Kidney (tissue), 14 donors: ENCODE data around the gene NCOA3. TPM values are rescaled to one million over a fixed set of nuclear protein-coding genes. Genes with fewer than 3 reads are reported as not detected.
A peak's percentile ranks its signal among the peaks of the same experiment; 100 is the strongest.
"Not testable (repeated sequence)": the region's sequence is repeated elsewhere in the genome, so short reads cannot be mapped to it uniquely, and the experiment has no call there.

ENCODE experiments used
- DNase-seq, 5 donors: peaks; one replicate each; pipeline ENCODE4 v3.0.0-alpha.2; 2013 to 2020
- FAIRE-seq: peaks from 2 replicates; lab custom pipeline; 2012; peaks lifted over from hg19 to GRCh38; lab: Jason Lieb, UNC
- H3K27ac ChIP-seq, 2 donors: one replicate each; pipeline ENCODE4 v1.7.0; 2013; ENCODE audit warnings: low read depth in 2 of 2, low read length in 2 of 2, inconsistent platforms in 1 of 2
- H3K27me3 ChIP-seq: one replicate; pipeline ENCODE4 v1.7.1; 2013; ENCODE audit warnings: low read length, inconsistent platforms; ENCODE audit not compliant: control insufficient read depth, insufficient read depth
- H3K36me3 ChIP-seq, 3 donors: one replicate each; pipeline versions ENCODE4 v1.7.0 to v1.7.1; 2013; ENCODE audit warnings: low read length in 3 of 3, control low read depth in 1 of 3, inconsistent platforms in 1 of 3; ENCODE audit not compliant: insufficient read depth in 3 of 3, control insufficient read depth in 2 of 3
- H3K4me1 ChIP-seq, 3 donors: one replicate each; pipeline versions ENCODE4 v1.7.0 to v1.7.1; 2013; ENCODE audit warnings: low read length in 3 of 3, inconsistent platforms in 1 of 3, low read depth in 1 of 3; ENCODE audit not compliant: control insufficient read depth in 2 of 3, insufficient read depth in 2 of 3
- H3K4me3 ChIP-seq, 3 donors: one replicate each; pipeline versions ENCODE4 v1.7.0 to v1.8.1; 2013; ENCODE audit warnings: low read length in 3 of 3, control low read depth in 1 of 3, inconsistent platforms in 1 of 3
- H3K9ac ChIP-seq, 3 donors: one replicate each; pipeline versions ENCODE4 v1.7.0 to v1.7.1; 2013; ENCODE audit warnings: low read length in 3 of 3, control low read depth in 1 of 3, inconsistent platforms in 1 of 3
- H3K9me3 ChIP-seq, 3 donors: one replicate each; pipeline versions ENCODE4 v1.7.0 to v1.7.1; 2013; ENCODE audit warnings: low read length in 3 of 3, control low read depth in 1 of 3, inconsistent platforms in 1 of 3; ENCODE audit not compliant: control insufficient read depth in 2 of 3, insufficient read depth in 1 of 3
- CTCF ChIP-seq: IDR thresholded peaks from 3 replicates; pipeline ENCODE4 v1.5.1; 2012; ENCODE audit warnings: mild to moderate bottlenecking, moderate library complexity, borderline replicate concordance; ENCODE audit not compliant: insufficient read depth; ENCODE audit errors: extremely low read depth
- intact Hi-C: fragments of 100-400 bp; cut with DNase I; formaldehyde crosslinking; loops from one replicate; pipeline ENCODE4 v1.11.1; 2022
- polyA plus RNA-seq: library from polyadenylated mRNA; stranded (reverse); fragments of 350-450 nt; fragmentation: Illumina TruSeq; extraction: RNeasy Lipid Tissue Mini Kit (QIAGEN cat#74804); gene quantifications from one replicate; pipeline ENCODE4 v1.2.3, GENCODE V29; 2014; ENCODE audit warnings: low read depth, low replicate concordance; ENCODE audit not compliant: insufficient read depth
- total RNA-seq: library from RNA; stranded (reverse); fragmentation: NEBNext Ultra II Directional; extraction: Animal tissue kit (Norgen Biotek cat#: 25700); gene quantifications from one replicate; pipeline ENCODE4 v1.2.1, GENCODE V29; 2021
- donor health status: control.
- donor health status: control.
- donor health status: control.
- donor health status: control.
- donor health status: control.
- donor health status: DM: yes; HTN: yes; CAD: no.
- donor health status: Normal renal cell carcinoma (clear cell type).

The NCOA3 gene
- total and polyA plus RNA-seq, 2 donors from 2014 or later, result 4.9 to 38.8 TPM

DNA sequence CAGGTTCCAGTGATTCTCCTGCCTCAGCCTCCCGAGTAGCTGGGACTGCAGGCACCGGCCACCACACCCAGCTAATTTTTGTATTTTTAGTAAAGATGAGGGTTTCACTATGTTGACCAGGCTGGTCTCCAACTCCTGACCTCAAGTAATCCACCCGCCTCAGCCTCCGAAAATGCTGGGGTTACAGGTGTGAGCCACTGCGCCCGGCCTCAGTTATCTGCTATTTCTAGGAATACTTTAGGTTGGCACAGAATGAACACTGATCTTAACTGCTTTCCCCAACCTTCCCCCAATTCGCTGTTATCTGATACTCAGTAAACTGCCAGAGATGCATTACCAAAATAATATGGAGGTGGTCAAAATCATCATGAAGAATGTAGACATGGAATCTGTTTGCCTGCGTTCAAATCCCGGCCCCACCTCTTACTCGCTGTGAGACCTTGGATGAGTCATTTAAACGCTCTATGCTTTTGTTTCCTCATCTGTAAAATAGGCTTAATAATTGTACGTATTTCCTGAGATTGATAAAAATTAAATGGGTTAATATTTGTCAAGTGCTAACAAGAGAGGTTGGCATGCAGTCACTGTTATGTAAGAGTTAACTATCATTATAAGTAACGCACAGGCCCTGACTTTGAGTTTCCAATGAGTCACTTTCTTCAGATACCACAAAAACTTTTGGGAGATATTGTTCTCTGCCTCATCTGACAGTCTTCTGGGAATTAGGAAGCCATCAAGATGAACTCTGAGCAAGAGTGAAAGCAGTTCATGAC is 44.5 kb upstream of the NCOA3 start:
- Histone ChIP-seq H3K4me1 (no peaks in the 10 kb centered on the region), H3K27ac (no peak overlapping the region), H3K4me3 (no peak overlapping the region), H3K9me3 (no peaks in the 10 kb centered on the region), H3K36me3 (no peaks in the 10 kb centered on the region), H3K9ac (no peak overlapping the region), H3K27me3 (no peaks in the 10 kb centered on the region)
- DNase-seq, result peak in 1 of 5 donors; percentile 21
- intact Hi-C loops, result no loop called here
- no peak for FAIRE-seq
- no peak for TF ChIP-seq CTCF

GRCh38 chr20:47458280-47459050 is 43.2 kb upstream of the NCOA3 start:
- H3K9me3 ChIP-seq, H3K36me3 ChIP-seq, H3K4me1 ChIP-seq, H3K4me3 ChIP-seq, intact Hi-C loops, DNase-seq, H3K27me3 ChIP-seq, H3K27ac ChIP-seq, H3K9ac ChIP-seq, FAIRE-seq: not testable (repeated sequence)

- Histone ChIP-seq H3K4me1 (no peaks in the 10 kb centered on the region), H3K36me3 (no peaks in the 10 kb centered on the region), H3K9me3 (no peaks in the 10 kb centered on the region), H3K4me3 (no peak overlapping the region), H3K9ac (no peak overlapping the region), H3K27me3 (no peaks in the 10 kb centered on the region), H3K27ac (no peak overlapping the region)
- intact Hi-C loops, result no loop called here
- FAIRE-seq (no peak), DNase-seq (peak in 1 of 5 donors; percentile 22)
- TF ChIP-seq CTCF, result no peak
These were observed 42.2 kb upstream of the NCOA3 start for GRCh38 chr20:47459344-47460073.

GRCh38 chr20:47460761-47461112 is 41.0 kb upstream of the NCOA3 start:
- FAIRE-seq, H3K27me3 ChIP-seq, H3K4me3 ChIP-seq, intact Hi-C loops, DNase-seq, H3K4me1 ChIP-seq, H3K36me3 ChIP-seq, H3K27ac ChIP-seq, H3K9me3 ChIP-seq, H3K9ac ChIP-seq: not testable (repeated sequence)
